HCT116 (cell line): Measurements from ENCODE around the gene G3BP1.

ENCODE experiments used
- CBX3 ChIP-seq: IDR thresholded peaks from 2 replicates; pipeline ENCODE4 v1.6.1; 2012; ENCODE audit warnings: low read depth
- JUND ChIP-seq: IDR thresholded peaks from 2 replicates; pipeline ENCODE4 v1.6.1; 2012
- POLR2AphosphoS5 ChIP-seq: IDR thresholded peaks from 2 replicates; pipeline ENCODE4 v1.6.1; 2011; ENCODE audit warnings: mild to moderate bottlenecking, low read depth, low read length, moderate library complexity
- ZNF274 ChIP-seq: fragments of 200-500 bp; sonication (Bioruptor generic); IDR thresholded peaks from 2 replicates; pipeline ENCODE4 v1.6.1; 2014; ENCODE audit warnings: mild to moderate bottlenecking, low read depth, low read length, inconsistent platforms
- TF ChIP-seq, protein P1 (sequence below), 3 experiments: fragments of 200-600 bp in 1 of 3; sonication (generic) in 1 of 3; IDR thresholded peaks in 2 of 3; conservative IDR thresholded peaks in 1 of 3; 2 replicates each; pipeline ENCODE4 v1.5.1; 2012 to 2017; ENCODE audit warnings: low read depth in 2 of 3, low read length in 2 of 3, antibody characterized with exemption in 1 of 3, borderline replicate concordance in 1 of 3, control low read depth in 1 of 3, mild to moderate bottlenecking in 1 of 3, mixed read lengths in 1 of 3, mixed run types in 1 of 3, moderate library complexity in 1 of 3; ENCODE audit not compliant: insufficient read depth in 1 of 3

DNA sequence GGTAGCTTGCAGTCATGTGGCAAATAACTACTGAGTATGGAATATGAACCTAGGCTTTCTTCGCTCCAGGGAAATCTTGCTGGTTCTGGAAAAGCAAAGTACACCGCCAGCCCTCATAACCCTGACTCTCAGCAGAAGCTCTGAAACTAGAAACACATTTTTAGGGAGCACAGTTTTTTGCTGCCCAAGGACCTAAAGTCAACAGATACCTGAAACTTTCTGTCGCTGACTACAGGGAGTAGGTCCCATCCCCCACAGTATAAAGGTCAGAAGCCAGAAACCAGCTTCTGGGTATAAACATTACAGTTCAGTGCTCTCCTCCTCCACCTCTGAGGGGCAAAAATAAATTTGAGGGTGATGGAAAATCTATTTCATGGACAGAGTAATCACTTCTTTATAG is 16.4 kb upstream of the G3BP1 start:
- TF ChIP-seq, protein P1, sequence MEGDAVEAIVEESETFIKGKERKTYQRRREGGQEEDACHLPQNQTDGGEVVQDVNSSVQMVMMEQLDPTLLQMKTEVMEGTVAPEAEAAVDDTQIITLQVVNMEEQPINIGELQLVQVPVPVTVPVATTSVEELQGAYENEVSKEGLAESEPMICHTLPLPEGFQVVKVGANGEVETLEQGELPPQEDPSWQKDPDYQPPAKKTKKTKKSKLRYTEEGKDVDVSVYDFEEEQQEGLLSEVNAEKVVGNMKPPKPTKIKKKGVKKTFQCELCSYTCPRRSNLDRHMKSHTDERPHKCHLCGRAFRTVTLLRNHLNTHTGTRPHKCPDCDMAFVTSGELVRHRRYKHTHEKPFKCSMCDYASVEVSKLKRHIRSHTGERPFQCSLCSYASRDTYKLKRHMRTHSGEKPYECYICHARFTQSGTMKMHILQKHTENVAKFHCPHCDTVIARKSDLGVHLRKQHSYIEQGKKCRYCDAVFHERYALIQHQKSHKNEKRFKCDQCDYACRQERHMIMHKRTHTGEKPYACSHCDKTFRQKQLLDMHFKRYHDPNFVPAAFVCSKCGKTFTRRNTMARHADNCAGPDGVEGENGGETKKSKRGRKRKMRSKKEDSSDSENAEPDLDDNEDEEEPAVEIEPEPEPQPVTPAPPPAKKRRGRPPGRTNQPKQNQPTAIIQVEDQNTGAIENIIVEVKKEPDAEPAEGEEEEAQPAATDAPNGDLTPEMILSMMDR (IDR thresholded peaks at IDR 0.05 in 2 of 3, conservative IDR thresholded peaks at IDR 0.05 in 1 of 3; ENCODE audit: borderline replicate concordance in 1 of 3, insufficient read depth in 1 of 3, low read depth in 2 of 3, low read length in 2 of 3) = no peak
- no peak for TF ChIP-seq POLR2AphosphoS5
- TF ChIP-seq JUND = no peak
- no peak for TF ChIP-seq CBX3
- TF ChIP-seq ZNF274 = no peak
